A549 (cell line): Measurements from ENCODE around the gene DPPA3. TPM values are rescaled to one million over a fixed set of nuclear protein-coding genes. Genes with fewer than 3 reads are reported as not detected.
A peak's percentile ranks its signal among the peaks of the same experiment; 100 is the strongest.

Experiments
- ATAC-seq, 2 experiments: fragments of 200-7000 bp in 1 of 2; fragments of >200 bp in 1 of 2; cut with Nextera tagmentation in 1 of 2; cut with Tn5 transposase in 1 of 2; 3 replicates each; pipeline versions ENCODE4 v1.8.0 to v1.9.1; 2018 to 2020; ENCODE audit warnings: mild to moderate bottlenecking in 1 of 2, moderate library complexity in 1 of 2
- CTCF ChIA-PET: fragments of 300-600 bp; sonication (Branson Sonifier 250); formaldehyde crosslinking; extraction: SDS; loops from one replicate; lab custom pipeline; 2021; ENCODE audit warnings: antibody characterized with exemption, inconsistent platforms; lab: Yijun Ruan, JAX
- POLR2A ChIA-PET: fragments of 350-600 bp; formaldehyde crosslinking; extraction: SDS; loops from one replicate; lab custom pipeline; 2021; ENCODE audit warnings: antibody characterized with exemption, inconsistent platforms; lab: Yijun Ruan, JAX
- DNase-seq, 2 experiments: peaks; one replicate each; pipeline versions ENCODE4 v3.0.0 to v3.0.0-alpha.2; 2011 to 2016; ENCODE audit warnings: low read depth in 1 of 2, low spot score in 1 of 2
- FAIRE-seq: peaks from 2 replicates; lab custom pipeline; 2011; peaks lifted over from hg19 to GRCh38; lab: Jason Lieb, UNC
- H3K27ac ChIP-seq, 2 experiments: fragments of >200 bp; sonication (Bioruptor Twin); formaldehyde crosslinking; 3 replicates each; pipeline ENCODE4 v1.5.1; 2016 to 2017
- H3K4me1 ChIP-seq: fragments of >200 bp; sonication (Bioruptor Twin); formaldehyde crosslinking; 3 replicates; pipeline ENCODE4 v1.6.1; 2016
- H3K4me2 ChIP-seq: fragments of >200 bp; sonication (Bioruptor Twin); formaldehyde crosslinking; 3 replicates; pipeline ENCODE4 v1.6.1; 2016
- H3K4me3 ChIP-seq: fragments of >200 bp; sonication (Bioruptor Twin); formaldehyde crosslinking; 3 replicates; pipeline ENCODE4 v1.5.1; 2016
- H3K9me3 ChIP-seq: fragments of >200 bp; sonication (Bioruptor Twin); formaldehyde crosslinking; 3 replicates; pipeline ENCODE4 v1.6.1; 2016
- CBX2 ChIP-seq: fragments of 200-600 bp; sonication (generic); IDR thresholded peaks from 2 replicates; pipeline ENCODE4 v1.6.1; 2016; ENCODE audit warnings: low read depth, mild to moderate bottlenecking, borderline replicate concordance
- CBX8 ChIP-seq: fragments of 200-600 bp; sonication (generic); IDR thresholded peaks from 2 replicates; pipeline ENCODE4 v1.6.1; 2016
- CHD2 ChIP-seq: fragments of 150-350 bp; IDR thresholded peaks from 2 replicates; pipeline ENCODE4 v1.6.1; 2014; ENCODE audit warnings: low read length; ENCODE audit not compliant: partially characterized antibody
- EHMT2 ChIP-seq: fragments of 200-600 bp; sonication (generic); IDR thresholded peaks from 2 replicates; pipeline ENCODE4 v1.6.1; 2016; ENCODE audit warnings: antibody characterized with exemption, low read depth, mild to moderate bottlenecking, moderate library complexity
- FOSB ChIP-seq: fragments of 250-450 bp; sonication (Bioruptor Pico); IDR thresholded peaks from 2 replicates; pipeline ENCODE4 v1.5.0; 2020; ENCODE audit warnings: mild to moderate bottlenecking, moderate library complexity
- FOSL2 ChIP-seq, 2 experiments: fragments of 450-650 bp in 1 of 2; fragments of >200 bp in 1 of 2; sonication (Bioruptor Twin) in 1 of 2; formaldehyde crosslinking; IDR thresholded peaks; 2 replicates each; pipeline versions ENCODE4 v1.5.0 to v1.6.1; 2016 to 2020; ENCODE audit warnings: mild to moderate bottlenecking in 1 of 2, moderate library complexity in 1 of 2
- FOXS1 ChIP-seq: fragments of 250-450 bp; sonication (Bioruptor Pico); IDR thresholded peaks from 2 replicates; pipeline ENCODE4 v1.5.0; 2020; ENCODE audit warnings: mild to moderate bottlenecking, moderate library complexity
- HOXB5 ChIP-seq: fragments of 250-450 bp; sonication (Bioruptor Pico); IDR thresholded peaks from 2 replicates; pipeline ENCODE4 v1.5.0; 2020; ENCODE audit warnings: mild to moderate bottlenecking, moderate library complexity
- KDM1A ChIP-seq: fragments of 200-600 bp; sonication (generic); IDR thresholded peaks from 2 replicates; pipeline ENCODE4 v1.6.1; 2016; ENCODE audit warnings: low read depth, mild to moderate bottlenecking
- MAFK ChIP-seq: fragments of 450-650 bp; IDR thresholded peaks from 2 replicates; pipeline ENCODE4 v1.6.1; 2014; ENCODE audit not compliant: partially characterized antibody
- MAZ ChIP-seq: fragments of 150-350 bp; IDR thresholded peaks from 2 replicates; pipeline ENCODE4 v1.6.1; 2014; ENCODE audit warnings: antibody characterized with exemption, low read depth, low read length, borderline replicate concordance
- MYC ChIP-seq: IDR thresholded peaks from 2 replicates; pipeline ENCODE4 v1.6.1; 2012; ENCODE audit warnings: mild to moderate bottlenecking, inconsistent platforms, low read length, improper control_type of control experiment, borderline replicate concordance
- POLR2A ChIP-seq: IDR thresholded peaks from 2 replicates; pipeline ENCODE4 v1.6.1; 2012; ENCODE audit warnings: mild to moderate bottlenecking, low read length
- POLR2AphosphoS2 ChIP-seq: conservative IDR thresholded peaks from 2 replicates; pipeline ENCODE4 v1.6.1; 2012; ENCODE audit warnings: low read length, improper control_type of control experiment, inconsistent platforms
- RCOR1 ChIP-seq: fragments of 150-350 bp; IDR thresholded peaks from 2 replicates; pipeline ENCODE4 v1.6.1; 2014; ENCODE audit warnings: antibody characterized with exemption, low read length, low read depth
- RFX5 ChIP-seq: fragments of 450-650 bp; IDR thresholded peaks from 2 replicates; pipeline ENCODE4 v1.7.1; 2014; ENCODE audit warnings: antibody characterized with exemption, mild to moderate bottlenecking, moderate library complexity
- RNF2 ChIP-seq: fragments of 200-600 bp; sonication (generic); IDR thresholded peaks from 2 replicates; pipeline ENCODE4 v1.6.1; 2016; ENCODE audit warnings: low read depth, mild to moderate bottlenecking, antibody characterized with exemption, moderate library complexity, borderline replicate concordance
- SREBF2 ChIP-seq: fragments of 450-650 bp; IDR thresholded peaks from 2 replicates; pipeline ENCODE4 v1.6.1; 2014; ENCODE audit warnings: mild to moderate bottlenecking, moderate library complexity
- ZC3H11A ChIP-seq: fragments of 450-650 bp; IDR thresholded peaks from 2 replicates; pipeline ENCODE4 v1.6.1; 2014; ENCODE audit warnings: antibody characterized with exemption, mild to moderate bottlenecking
- WGBS: methylation state at CpG from one replicate; pipeline ENCODE4 v1.1.6; 2017; ENCODE audit errors: missing lambda C conversion rate; 5-methylcytosine and 5-hydroxymethylcytosine counted together
- polyA plus RNA-seq, 4 experiments: library from polyadenylated mRNA; depleted of rRNA in 3 of 4; stranded (reverse); fragments of >200 nt; fragmentation: RNase III in 1 of 4; extraction: RNeasy Plus Mini Kit Qiagen cat#74134 plus additional on column Dnase treatment in 1 of 4; gene quantifications; 2 replicates in 3 of 4; 3 replicates in 1 of 4; pipeline ENCODE4 v1.2.3, GENCODE V29; 2011 to 2017
- TF ChIP-seq, protein P1 (sequence below): fragments of 250-450 bp; sonication (Bioruptor Pico); IDR thresholded peaks from 2 replicates; pipeline ENCODE4 v1.5.0; 2021; ENCODE audit warnings: mild to moderate bottlenecking, moderate library complexity, borderline replicate concordance
- TF ChIP-seq, protein P2 (sequence below): fragments of >200 bp; sonication (Bioruptor Twin); formaldehyde crosslinking; IDR thresholded peaks from 2 replicates; pipeline ENCODE4 v1.6.1; 2016
- TF ChIP-seq, protein P3 (sequence below): IDR thresholded peaks from 2 replicates; pipeline ENCODE4 v1.6.1; 2012
- TF ChIP-seq, protein P4 (sequence below): fragments of 250-450 bp; sonication (Bioruptor Pico); IDR thresholded peaks from 2 replicates; pipeline ENCODE4 v1.5.0; 2020; ENCODE audit warnings: low read depth, mild to moderate bottlenecking, moderate library complexity

The DPPA3 gene
- polyA plus RNA-seq, 2 of the 4 experiments (the other 2 are of a cell fraction): not detected

DNA sequence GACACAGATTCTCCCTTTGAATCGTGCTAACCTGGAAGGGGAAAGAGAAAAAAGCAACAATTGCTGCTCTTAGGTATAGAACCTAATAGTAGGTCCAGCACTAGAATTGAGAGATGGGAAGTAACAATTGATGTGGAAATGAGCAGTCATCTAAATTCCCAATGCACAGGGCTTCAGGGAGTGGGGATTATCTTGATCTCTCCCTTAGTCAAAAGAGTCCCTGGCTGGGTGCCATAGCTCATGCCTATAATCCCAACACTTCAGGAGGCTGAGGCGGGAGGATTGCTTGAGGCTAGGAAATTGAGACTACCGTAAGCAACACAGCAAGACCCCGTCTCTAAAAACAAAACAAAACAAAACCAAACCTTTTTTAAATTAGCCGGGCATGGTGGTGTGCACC lies 49.5 kb upstream of the DPPA3 start:
- ChIA-PET CTCF (interaction anchor here (0.7 kb wide), 1 partner anchor 748 kb away, joined by 3 read pairs; no protein-coding TSS in a partner anchor), POLR2A (no interaction called here)
- TF ChIP-seq RNF2 (no peak), FOXS1 (no peak), MAZ (no peak), KDM1A (no peak), MAFK (no peak), POLR2A (no peak), ZC3H11A (no peak), EHMT2 (no peak), CHD2 (no peak), CBX8 (no peak)
- TF ChIP-seq, protein P1, sequence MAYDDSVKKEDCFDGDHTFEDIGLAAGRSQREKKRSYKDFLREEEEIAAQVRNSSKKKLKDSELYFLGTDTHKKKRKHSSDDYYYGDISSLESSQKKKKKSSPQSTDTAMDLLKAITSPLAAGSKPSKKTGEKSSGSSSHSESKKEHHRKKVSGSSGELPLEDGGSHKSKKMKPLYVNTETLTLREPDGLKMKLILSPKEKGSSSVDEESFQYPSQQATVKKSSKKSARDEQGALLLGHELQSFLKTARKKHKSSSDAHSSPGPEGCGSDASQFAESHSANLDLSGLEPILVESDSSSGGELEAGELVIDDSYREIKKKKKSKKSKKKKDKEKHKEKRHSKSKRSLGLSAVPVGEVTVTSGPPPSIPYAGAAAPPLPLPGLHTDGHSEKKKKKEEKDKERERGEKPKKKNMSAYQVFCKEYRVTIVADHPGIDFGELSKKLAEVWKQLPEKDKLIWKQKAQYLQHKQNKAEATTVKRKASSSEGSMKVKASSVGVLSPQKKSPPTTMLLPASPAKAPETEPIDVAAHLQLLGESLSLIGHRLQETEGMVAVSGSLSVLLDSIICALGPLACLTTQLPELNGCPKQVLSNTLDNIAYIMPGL (CRISPR knock-in tag): no peak
- TF ChIP-seq, protein P2, sequence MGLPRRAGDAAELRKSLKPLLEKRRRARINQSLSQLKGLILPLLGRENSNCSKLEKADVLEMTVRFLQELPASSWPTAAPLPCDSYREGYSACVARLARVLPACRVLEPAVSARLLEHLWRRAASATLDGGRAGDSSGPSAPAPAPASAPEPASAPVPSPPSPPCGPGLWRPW: no peak
- TF ChIP-seq, protein P3, sequence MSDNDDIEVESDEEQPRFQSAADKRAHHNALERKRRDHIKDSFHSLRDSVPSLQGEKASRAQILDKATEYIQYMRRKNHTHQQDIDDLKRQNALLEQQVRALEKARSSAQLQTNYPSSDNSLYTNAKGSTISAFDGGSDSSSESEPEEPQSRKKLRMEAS: no peak
- TF ChIP-seq, protein P4, sequence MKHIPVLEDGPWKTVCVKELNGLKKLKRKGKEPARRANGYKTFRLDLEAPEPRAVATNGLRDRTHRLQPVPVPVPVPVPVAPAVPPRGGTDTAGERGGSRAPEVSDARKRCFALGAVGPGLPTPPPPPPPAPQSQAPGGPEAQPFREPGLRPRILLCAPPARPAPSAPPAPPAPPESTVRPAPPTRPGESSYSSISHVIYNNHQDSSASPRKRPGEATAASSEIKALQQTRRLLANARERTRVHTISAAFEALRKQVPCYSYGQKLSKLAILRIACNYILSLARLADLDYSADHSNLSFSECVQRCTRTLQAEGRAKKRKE: no peak
- no peaks in the 10 kb centered on the region for H3K9me3 ChIP-seq
- no peak overlapping the region for H3K4me3 ChIP-seq
- no peak for DNase-seq
- ATAC-seq: no peak
- WGBS: 69% methylated on average over 5 of the region's 5 CpGs
- FAIRE-seq: no peak
- no peak overlapping the region for H3K4me2 ChIP-seq
- H3K27ac ChIP-seq: no peak overlapping the region
- H3K4me1 ChIP-seq: no peaks in the 10 kb centered on the region

DNA sequence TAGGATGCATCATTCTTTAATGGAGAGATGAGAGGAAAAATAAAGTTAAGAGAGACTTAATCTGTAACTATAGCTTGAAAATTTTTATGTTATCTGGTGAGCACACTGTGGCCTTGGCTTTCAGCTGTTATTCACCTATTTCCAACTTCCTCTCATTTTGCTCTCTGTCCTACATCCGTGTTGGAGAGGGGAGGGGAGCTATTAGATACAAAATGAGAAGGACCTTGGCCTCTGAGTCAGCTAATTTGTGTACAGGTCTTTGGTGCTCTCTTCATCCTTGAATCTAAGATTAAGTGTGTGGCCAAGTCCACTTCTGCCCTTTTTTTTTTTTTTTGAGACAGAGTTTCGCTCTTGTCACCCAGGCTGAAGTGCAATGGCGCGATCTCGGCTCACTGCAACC lies 44.6 kb upstream of the DPPA3 start:
- Histone ChIP-seq H3K4me2 (no peak overlapping the region), H3K4me1 (no peaks in the 10 kb centered on the region), H3K27ac (no peak overlapping the region), H3K4me3 (no peak overlapping the region), H3K9me3 (no peaks in the 10 kb centered on the region)
- no peak for FAIRE-seq
- TF ChIP-seq MAFK: peak; percentile 20
- no peak for TF ChIP-seq FOSB (CRISPR knock-in tag)
- CTCF ChIA-PET: interaction anchor here (0.6 to 1.7 kb wide), 3 partner anchors 10 to 166 kb away, joined by 3 to 7 read pairs (median 4); no protein-coding TSS in a partner anchor
- no peak for ATAC-seq
- POLR2A ChIA-PET: no interaction called here
- whole genome bisulfite sequencing: 80% methylated on average over 5 of the region's 5 CpGs
- no peak for DNase-seq

- POLR2A ChIA-PET: no interaction called here
- Histone ChIP-seq H3K4me3 (no peak overlapping the region), H3K9me3 (no peaks in the 10 kb centered on the region), H3K4me2 (no peak overlapping the region), H3K27ac (no peak overlapping the region), H3K4me1 (no peaks in the 10 kb centered on the region)
- CTCF ChIA-PET: interaction anchor here (1.7 to 1.8 kb wide), 2 partner anchors 10 to 21 kb away, joined by 5 to 7 read pairs; no protein-coding TSS in a partner anchor
- 57% methylated on average over 4 of the region's 4 CpGs for WGBS
- no peak for TF ChIP-seq FOSL2 (IDR thresholded peaks at IDR 0.05)
- TF ChIP-seq FOSL2 (CRISPR knock-in tag; IDR thresholded peaks at IDR 0.05): no peak
- no peak for TF ChIP-seq RNF2
- TF ChIP-seq FOXS1: no peak
- TF ChIP-seq HOXB5: no peak
- TF ChIP-seq RCOR1: no peak
- TF ChIP-seq SREBF2: no peak
- TF ChIP-seq MAFK: no peak
- TF ChIP-seq POLR2AphosphoS2: no peak
- no peak for TF ChIP-seq CHD2
- TF ChIP-seq, protein P4: no peak
- no peak for TF ChIP-seq ZC3H11A
- no peak for TF ChIP-seq MYC
- no peak for TF ChIP-seq CBX2
- no peak for TF ChIP-seq RFX5
- no peak for FAIRE-seq
- peak; percentile 26 to 31 for DNase-seq
- ATAC-seq: peak; percentile 62 to 71; a peak in 5 of 6 replicates
These were observed 44.1 kb upstream of the DPPA3 start for GRCh38 chr12:7667125-7667524.
